ENCODE measurements around the gene ATP8A2. TPM values are rescaled to one million over a fixed set of nuclear protein-coding genes. Genes with fewer than 3 reads are reported as not detected.

ATP8A2 gene
- total and polyA plus RNA-seq, 4 donors: 0.01 to 0.08 (median 0.05) TPM; not detected in 1

- 72% methylated on average over 6 of the region's 6 CpGs for WGBS
- no peaks in the 10 kb centered on the region for H3K9me3 ChIP-seq (ENCODE audit: control insufficient read depth in 4 of 4, low read length in 3 of 4)
- H3K4me3 ChIP-seq (ENCODE audit: low read depth in 1 of 3, low read length in 3 of 3): no peak overlapping the region
- H3K36me3 ChIP-seq (ENCODE audit: control insufficient read depth in 4 of 4, insufficient read depth in 3 of 4, low read depth in 1 of 4, low read length in 3 of 4): no peaks in the 10 kb centered on the region
- no peak overlapping the region for H3K27ac ChIP-seq (ENCODE audit: low read depth in 1 of 2, low read length in 2 of 2)
- H3K4me1 ChIP-seq (ENCODE audit: control insufficient read depth in 4 of 4, insufficient read depth in 4 of 4, low read length in 3 of 4): no peaks in the 10 kb centered on the region
- H3K27me3 ChIP-seq (ENCODE audit: control insufficient read depth in 4 of 4, insufficient read depth in 4 of 4, low read length in 3 of 4): peaks cover 0 to 4% (median 0%) of the 10 kb centered on the region in 4 donors
- TF ChIP-seq RXRA (IDR thresholded peaks at IDR 0.05) (no peak), HNF4A (conservative IDR thresholded peaks at IDR 0.05) (no peak), GABPA (IDR thresholded peaks at IDR 0.05 in 1 of 2, conservative IDR thresholded peaks at IDR 0.05 in 1 of 2) (no peak), HNF4G (IDR thresholded peaks at IDR 0.05) (no peak), EGR1 (IDR thresholded peaks at IDR 0.05; ENCODE audit: low read depth in 2 of 2) (no peak)
- no peak for DNase-seq (ENCODE audit: low spot score)
- no peak overlapping the region for H3K9ac ChIP-seq (ENCODE audit: low read depth in 1 of 2, low read length in 2 of 2)
Observed at GRCh38 chr13:25902455-25902854, 530.7 kb downstream of the ATP8A2 start.

- Histone ChIP-seq H3K4me3 (ENCODE audit: low read depth in 1 of 3, low read length in 3 of 3) (no peak overlapping the region), H3K36me3 (ENCODE audit: control insufficient read depth in 4 of 4, insufficient read depth in 3 of 4, low read depth in 1 of 4, low read length in 3 of 4) (no peaks in the 10 kb centered on the region), H3K4me1 (ENCODE audit: control insufficient read depth in 4 of 4, insufficient read depth in 4 of 4, low read length in 3 of 4) (no peaks in the 10 kb centered on the region), H3K27me3 (ENCODE audit: control insufficient read depth in 4 of 4, insufficient read depth in 4 of 4, low read length in 3 of 4) (peaks cover 0 to 4% (median 0%) of the 10 kb centered on the region in 4 donors), H3K27ac (ENCODE audit: low read depth in 1 of 2, low read length in 2 of 2) (no peak overlapping the region), H3K9ac (ENCODE audit: low read depth in 1 of 2, low read length in 2 of 2) (no peak overlapping the region), H3K9me3 (ENCODE audit: control insufficient read depth in 4 of 4, low read length in 3 of 4) (no peaks in the 10 kb centered on the region)
- TF ChIP-seq FOXA2 (IDR thresholded peaks at IDR 0.05) (no peak), FOXA1 (IDR thresholded peaks at IDR 0.05) (no peak), HNF4A (conservative IDR thresholded peaks at IDR 0.05) (no peak), HNF4G (IDR thresholded peaks at IDR 0.05) (no peak), YY1 (IDR thresholded peaks at IDR 0.05) (no peak), JUND (IDR thresholded peaks at IDR 0.05) (no peak), RXRA (IDR thresholded peaks at IDR 0.05) (no peak), CTCF (IDR thresholded peaks at IDR 0.05; ENCODE audit: low read depth, low read length, missing input control) (no peak), RAD21 (IDR thresholded peaks at IDR 0.05) (no peak), REST (IDR thresholded peaks at IDR 0.05) (no peak), GABPA (IDR thresholded peaks at IDR 0.05 in 1 of 2, conservative IDR thresholded peaks at IDR 0.05 in 1 of 2) (no peak)
- WGBS: 68% methylated on average over 11 of the region's 11 CpGs
- DNase-seq (ENCODE audit: low spot score): no peak
Observed at GRCh38 chr13:25902891-25903341, 531.1 kb downstream of the ATP8A2 start.

- no peak overlapping the region for H3K27ac ChIP-seq (ENCODE audit: low read depth in 1 of 2, low read length in 2 of 2)
- no peak for DNase-seq (ENCODE audit: low spot score)
- WGBS: 83% methylated on average over 10 of the region's 10 CpGs
- no peak for TF ChIP-seq HNF4A (conservative IDR thresholded peaks at IDR 0.05)
- TF ChIP-seq RXRA (IDR thresholded peaks at IDR 0.05): no peak
- no peak for TF ChIP-seq CTCF (IDR thresholded peaks at IDR 0.05; ENCODE audit: low read depth, low read length, missing input control)
- no peak for TF ChIP-seq ATF3 (IDR thresholded peaks at IDR 0.05)
- no peak for TF ChIP-seq NR2F2 (IDR thresholded peaks at IDR 0.05)
- TF ChIP-seq RAD21 (IDR thresholded peaks at IDR 0.05): no peak
- TF ChIP-seq FOXA1 (IDR thresholded peaks at IDR 0.05): no peak
- TF ChIP-seq ZBTB33 (IDR thresholded peaks at IDR 0.05): no peak
- no peak for TF ChIP-seq YY1 (IDR thresholded peaks at IDR 0.05)
- TF ChIP-seq GABPA (IDR thresholded peaks at IDR 0.05 in 1 of 2, conservative IDR thresholded peaks at IDR 0.05 in 1 of 2): no peak
- TF ChIP-seq JUND (IDR thresholded peaks at IDR 0.05): no peak
Observed at GRCh38 chr13:25904830-25905229, 533.1 kb downstream of the ATP8A2 start.

More at GRCh38 chr13:25904830-25905229, 533.1 kb downstream of the ATP8A2 start:
- Histone ChIP-seq H3K4me1 (ENCODE audit: control insufficient read depth in 4 of 4, insufficient read depth in 4 of 4, low read length in 3 of 4) (no peaks in the 10 kb centered on the region), H3K9me3 (ENCODE audit: control insufficient read depth in 4 of 4, low read length in 3 of 4) (no peaks in the 10 kb centered on the region), H3K9ac (ENCODE audit: low read depth in 1 of 2, low read length in 2 of 2) (no peak overlapping the region), H3K36me3 (ENCODE audit: control insufficient read depth in 4 of 4, insufficient read depth in 3 of 4, low read depth in 1 of 4, low read length in 3 of 4) (no peaks in the 10 kb centered on the region), H3K27me3 (ENCODE audit: control insufficient read depth in 4 of 4, insufficient read depth in 4 of 4, low read length in 3 of 4) (peaks cover 0 to 4% (median 0%) of the 10 kb centered on the region in 4 donors), H3K4me3 (ENCODE audit: low read depth in 1 of 3, low read length in 3 of 3) (no peak overlapping the region)

Data from liver (tissue), 9 donors.